ENCODE measurements around the gene AP4S1. TPM values are rescaled to one million over a fixed set of nuclear protein-coding genes. Genes with fewer than 3 reads are reported as not detected.

Gene AP4S1
- total and polyA plus RNA-seq, 2 of the 8 experiments (the other 6 are each of a cell fraction or from before 2014, with no cell fraction given), result 2.8 to 9.9 TPM

- H3K79me2 ChIP-seq (ENCODE audit: control insufficient read depth in 1 of 2, insufficient read depth in 2 of 2, low read length in 2 of 2), result no peaks in the 10 kb centered on the region
- POLR2A ChIA-PET (ENCODE audit: partially characterized antibody), result interaction anchor here (1.6 kb wide), 1 partner anchor 70 kb away, joined by 3 read pairs; the partner anchor contains the start of gene STRN3
- no peak overlapping the region for H2BK12ac ChIP-seq (ENCODE audit: low read depth, low read length)
- no peak overlapping the region for H2BK5ac ChIP-seq (ENCODE audit: low read depth, low read length)
- no peaks in the 10 kb centered on the region for H3K27me3 ChIP-seq (replicated peaks in 1 of 4; ENCODE audit: control insufficient read depth in 3 of 4, extremely low read depth in 1 of 4, insufficient read depth in 3 of 4, low read length in 3 of 4)
- no peak overlapping the region for H2BK15ac ChIP-seq (ENCODE audit: low read length)
- no peak overlapping the region for H3K4me2 ChIP-seq (ENCODE audit: insufficient read depth in 1 of 2, low read depth in 2 of 2, low read length in 2 of 2)
- no peaks in the 10 kb centered on the region for H3K79me1 ChIP-seq (ENCODE audit: low read depth, low read length)
- H4K91ac ChIP-seq (replicated peaks; ENCODE audit: insufficient read length, low read length), result no peak overlapping the region
- H3K23ac ChIP-seq (ENCODE audit: insufficient read length), result no peak overlapping the region
- H4K8ac ChIP-seq (ENCODE audit: extremely low read depth, insufficient read depth, low read length), result no peak overlapping the region
- WGBS, 2 experiments (ENCODE audit: extremely low coverage in 1 of 2, insufficient coverage in 1 of 2, insufficient read length in 1 of 2, insufficient replicate concordance in 2 of 2, low coverage in 1 of 2, low lambda C conversion rate in 2 of 2, missing lambda C conversion rate in 1 of 2), result 95% methylated on average over 6 of the region's 6 CpGs; no CpG with 5 or more reads in 1 of the 2 experiments
- H4K5ac ChIP-seq (ENCODE audit: insufficient read length, low read depth, low read length), result no peak overlapping the region
- H3K56ac ChIP-seq (replicated peaks; ENCODE audit: insufficient read length, low read depth, low read length), result no peak overlapping the region
- H3K36me3 ChIP-seq (ENCODE audit: control insufficient read depth in 2 of 4, insufficient read depth in 4 of 4, low read length in 3 of 4), result peaks cover 2 to 28% (median 15%) of the 10 kb centered on the region in 4 experiments; a peak in 6 of 8 replicates
- H3K18ac ChIP-seq (ENCODE audit: extremely low read depth, low read length), result no peak overlapping the region
- CTCF ChIA-PET (ENCODE audit: partially characterized antibody), result interaction anchor here (1.4 kb wide), 1 partner anchor 10 kb away, joined by 3 read pairs; no protein-coding TSS in a partner anchor
- H3K27ac ChIP-seq (ENCODE audit: low read depth, low read length), result no peak overlapping the region
- H2BK120ac ChIP-seq (replicated peaks; ENCODE audit: low read depth, low read length), result no peak overlapping the region
- no peaks in the 10 kb centered on the region for H3K9me3 ChIP-seq (ENCODE audit: insufficient read depth in 2 of 2, low read depth in 1 of 2, low read length in 1 of 2)
- H2BK20ac ChIP-seq (ENCODE audit: low read length), result no peak overlapping the region
- no peak overlapping the region for H2AK5ac ChIP-seq (ENCODE audit: low read depth, low read length)
- H3K4me3 ChIP-seq (ENCODE audit: extremely low read depth in 1 of 4, insufficient read depth in 2 of 4, low read depth in 3 of 4, low read length in 4 of 4), result no peak overlapping the region
- H3K4ac ChIP-seq (replicated peaks; ENCODE audit: insufficient read length, low read depth, low read length), result no peak overlapping the region
- H2AFZ ChIP-seq (ENCODE audit: low read length), result no peak overlapping the region
- H3K4me1 ChIP-seq (replicated peaks in 1 of 4; ENCODE audit: control insufficient read depth in 3 of 4, insufficient read depth in 4 of 4, low read length in 3 of 4), result no peaks in the 10 kb centered on the region
- no peaks in the 10 kb centered on the region for H3K23me2 ChIP-seq (ENCODE audit: low read depth, low read length)
- H4K20me1 ChIP-seq (replicated peaks in 1 of 2; ENCODE audit: control insufficient read depth in 1 of 2, insufficient read depth in 2 of 2, low read length in 2 of 2), result no peaks in the 10 kb centered on the region
- H3K9ac ChIP-seq (replicated peaks in 1 of 4; ENCODE audit: extremely low read depth in 1 of 4, low read depth in 3 of 4, low read length in 3 of 4), result no peak overlapping the region
- FAIRE-seq (no peak), DNase-seq (ENCODE audit: low read depth in 1 of 2, low spot score in 2 of 2) (no peak)
- H3K14ac ChIP-seq (ENCODE audit: insufficient read length), result no peak overlapping the region
- no peak for TF ChIP-seq EP300 (IDR thresholded peaks at IDR 0.05; ENCODE audit: borderline replicate concordance in 1 of 2, low read depth in 2 of 2, low read length in 2 of 2)
- no peak for TF ChIP-seq CEBPB (IDR thresholded peaks at IDR 0.05; ENCODE audit: low read depth, low read length)
- TF ChIP-seq HDAC2 (IDR thresholded peaks at IDR 0.05; ENCODE audit: borderline replicate concordance in 1 of 2, low read depth in 2 of 2, low read length in 2 of 2), result no peak
- no peak for TF ChIP-seq CBX8 (IDR thresholded peaks at IDR 0.05; ENCODE audit: borderline replicate concordance, low read depth, low read length)
- TF ChIP-seq SIN3A (conservative IDR thresholded peaks at IDR 0.05 in 1 of 2, IDR thresholded peaks at IDR 0.05 in 1 of 2; ENCODE audit: low read depth in 1 of 2, low read length in 2 of 2), result no peak
- no peak for TF ChIP-seq MAX (IDR thresholded peaks at IDR 0.05)
- TF ChIP-seq KDM4A (IDR thresholded peaks at IDR 0.05; ENCODE audit: low read depth, low read length, severe bottlenecking), result no peak
- TF ChIP-seq RBBP5 (IDR thresholded peaks at IDR 0.05; ENCODE audit: borderline replicate concordance, low read depth, low read length), result no peak
- no peak for TF ChIP-seq PHF8 (conservative IDR thresholded peaks at IDR 0.05; ENCODE audit: low read depth, low read length)
- TF ChIP-seq RFX5 (IDR thresholded peaks at IDR 0.05; ENCODE audit: borderline replicate concordance, low read depth, low read length), result no peak
- TF ChIP-seq EZH2 (IDR thresholded peaks at IDR 0.05; ENCODE audit: low read depth, low read length, severe bottlenecking), result no peak
- TF ChIP-seq EGR1 (IDR thresholded peaks at IDR 0.05; ENCODE audit: borderline replicate concordance, low read depth, low read length), result no peak
- no peak for TF ChIP-seq CREB1 (IDR thresholded peaks at IDR 0.05)
Measured at GRCh38 chr14:31096255-31096654, 70.8 kb downstream of the AP4S1 start.
